GM12873 (cell line): Measurements from ENCODE around the gene RRP15.

Source experiments
- CTCF ChIP-seq: IDR thresholded peaks from 2 replicates; pipeline ENCODE4 v1.5.1; 2012; ENCODE audit warnings: low read depth, mild to moderate bottlenecking, moderate library complexity, low read length, control low read depth; ENCODE audit not compliant: insufficient read depth; ENCODE audit errors: missing control alignments

The RRP15 gene

GRCh38 chr1:218346391-218347204, 61.5 kb downstream of the RRP15 start:
- no peak for TF ChIP-seq CTCF

DNA sequence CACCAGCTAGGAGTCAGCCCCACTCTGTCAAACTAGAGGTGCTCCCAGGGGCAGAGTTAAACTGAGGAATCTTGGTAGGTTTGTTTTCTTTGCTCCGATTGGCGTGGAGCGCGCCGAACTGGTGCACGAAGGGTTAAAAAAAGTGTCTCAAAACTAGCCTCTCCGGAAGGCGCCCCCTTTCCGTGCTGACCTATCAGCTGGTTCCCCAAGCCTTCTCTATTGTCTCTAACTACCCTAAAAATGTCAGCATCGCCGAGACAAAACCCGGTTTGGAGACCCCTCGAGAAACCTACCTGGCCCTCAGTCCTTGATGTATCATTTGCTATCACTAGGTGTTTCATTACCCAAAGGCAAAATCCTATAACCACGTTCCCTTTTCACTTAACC, 62.2 kb downstream of the RRP15 start:
- no peak for TF ChIP-seq CTCF

GRCh38 chr1:218347723-218348627, 62.9 kb downstream of the RRP15 start:
- no peak for TF ChIP-seq CTCF

DNA sequence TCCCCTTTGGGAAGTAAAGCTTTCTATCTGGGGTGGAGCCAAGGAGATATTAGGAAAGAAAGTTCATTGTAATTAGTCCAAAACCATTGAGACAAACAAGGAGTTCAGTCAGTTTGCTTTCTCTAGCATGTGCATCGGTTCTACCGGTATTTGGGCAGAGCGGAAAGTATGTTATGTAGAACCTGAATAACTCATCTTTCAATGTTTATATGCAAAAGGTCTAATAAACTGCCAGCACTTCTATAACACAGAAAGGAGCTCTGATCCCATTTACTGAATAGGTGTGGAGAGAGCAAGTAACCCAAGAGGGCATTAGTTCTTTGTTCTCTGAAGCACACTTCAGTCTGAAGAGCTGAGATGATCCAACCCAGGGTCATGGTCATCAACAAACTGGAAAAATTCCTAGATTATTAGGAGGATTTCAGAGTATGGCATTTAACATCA, 63.6 kb downstream of the RRP15 start:
- no peak for TF ChIP-seq CTCF

- no peak for TF ChIP-seq CTCF
These were observed 64.4 kb downstream of the RRP15 start for GRCh38 chr1:218349348-218350034.

DNA sequence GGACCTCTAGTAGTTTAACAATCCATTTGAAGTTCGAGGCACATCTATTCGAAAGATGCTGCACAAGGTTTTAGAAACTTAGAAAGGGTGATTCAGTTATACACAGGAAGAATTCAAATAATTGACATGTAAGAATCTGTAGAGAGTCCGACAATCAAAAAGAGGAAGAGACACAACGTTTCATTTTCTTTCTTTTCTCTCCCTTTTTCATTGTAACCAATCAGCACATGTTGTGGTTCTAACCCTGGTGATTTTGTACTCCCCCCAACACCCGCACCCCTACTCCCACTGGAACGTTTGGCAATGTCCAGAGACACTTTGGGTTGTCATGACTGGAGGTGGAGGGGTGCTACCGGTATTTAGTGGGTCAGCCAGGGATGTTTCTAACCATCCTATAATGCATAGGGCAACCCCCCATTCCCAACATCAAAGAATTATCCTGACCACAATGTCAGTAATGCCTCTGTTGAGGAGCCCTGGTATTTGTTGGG, 65.0 kb downstream of the RRP15 start:
- TF ChIP-seq CTCF = no peak
